GM10266 (cell line): Measurements from ENCODE around the gene CD99L2.

Experiments
- DNase-seq: peaks from one replicate; pipeline ENCODE4 v3.0.0; 2012; ENCODE audit errors: extremely low spot score
- TF ChIP-seq, protein P1 (sequence below): IDR thresholded peaks from 2 replicates; pipeline ENCODE4 v1.5.1; 2012; ENCODE audit warnings: mild to moderate bottlenecking, low read depth; ENCODE audit not compliant: control insufficient read depth, insufficient read depth; ENCODE audit errors: missing control alignments

The CD99L2 gene

DNA sequence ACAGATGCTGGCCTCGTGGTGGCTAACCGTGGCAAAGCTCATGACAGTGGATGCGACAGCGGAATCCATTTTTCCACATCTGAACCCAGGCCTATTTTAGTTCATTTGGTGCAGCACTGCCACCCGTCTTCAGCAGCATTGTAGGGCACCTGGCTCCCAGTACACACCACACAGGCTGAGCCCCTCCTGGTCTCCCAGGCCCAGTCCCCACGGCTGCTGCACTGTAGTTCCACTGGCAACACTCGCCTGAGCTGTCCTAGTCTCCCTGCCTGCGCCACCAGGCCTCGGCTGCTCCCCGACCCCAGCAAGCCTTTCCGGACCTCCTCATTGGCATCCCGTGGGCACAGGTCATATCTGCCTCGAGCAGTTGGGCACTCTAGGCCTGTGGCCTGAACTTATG is 129.1 kb downstream of the CD99L2 start:
- DNase-seq = no peak
- TF ChIP-seq, protein P1, sequence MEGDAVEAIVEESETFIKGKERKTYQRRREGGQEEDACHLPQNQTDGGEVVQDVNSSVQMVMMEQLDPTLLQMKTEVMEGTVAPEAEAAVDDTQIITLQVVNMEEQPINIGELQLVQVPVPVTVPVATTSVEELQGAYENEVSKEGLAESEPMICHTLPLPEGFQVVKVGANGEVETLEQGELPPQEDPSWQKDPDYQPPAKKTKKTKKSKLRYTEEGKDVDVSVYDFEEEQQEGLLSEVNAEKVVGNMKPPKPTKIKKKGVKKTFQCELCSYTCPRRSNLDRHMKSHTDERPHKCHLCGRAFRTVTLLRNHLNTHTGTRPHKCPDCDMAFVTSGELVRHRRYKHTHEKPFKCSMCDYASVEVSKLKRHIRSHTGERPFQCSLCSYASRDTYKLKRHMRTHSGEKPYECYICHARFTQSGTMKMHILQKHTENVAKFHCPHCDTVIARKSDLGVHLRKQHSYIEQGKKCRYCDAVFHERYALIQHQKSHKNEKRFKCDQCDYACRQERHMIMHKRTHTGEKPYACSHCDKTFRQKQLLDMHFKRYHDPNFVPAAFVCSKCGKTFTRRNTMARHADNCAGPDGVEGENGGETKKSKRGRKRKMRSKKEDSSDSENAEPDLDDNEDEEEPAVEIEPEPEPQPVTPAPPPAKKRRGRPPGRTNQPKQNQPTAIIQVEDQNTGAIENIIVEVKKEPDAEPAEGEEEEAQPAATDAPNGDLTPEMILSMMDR = no peak

DNA sequence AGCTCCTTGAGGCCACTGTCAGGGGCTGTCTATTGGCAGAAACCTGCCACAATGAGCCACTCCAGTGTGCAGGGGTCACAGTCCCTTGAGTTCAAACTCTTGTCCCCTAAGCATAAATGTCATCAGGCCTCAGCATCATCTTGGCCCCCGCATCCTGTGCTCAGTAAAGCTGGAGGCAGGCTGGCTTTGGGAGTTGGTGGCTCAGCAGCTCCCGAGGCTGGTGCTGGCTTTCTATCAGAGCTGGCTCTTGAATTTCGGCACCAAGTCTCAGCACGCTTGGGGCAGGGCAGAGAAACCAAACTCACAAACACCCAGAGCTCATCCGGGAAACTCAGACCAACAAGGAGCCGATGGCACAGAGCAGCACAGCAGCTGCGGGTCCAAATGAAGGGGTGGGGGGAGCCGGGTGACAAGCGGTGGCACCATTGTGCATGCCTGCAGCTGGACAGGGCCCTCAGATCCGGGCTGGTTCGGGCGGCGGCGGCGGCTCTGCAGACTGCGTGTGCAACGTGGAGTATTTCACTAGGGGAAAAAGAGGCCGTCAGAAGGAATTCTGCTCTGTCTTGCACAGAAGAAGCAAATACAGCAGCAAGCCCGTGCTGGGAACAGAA is 129.8 kb downstream of the CD99L2 start:
- DNase-seq = no peak
- TF ChIP-seq, protein P1 = no peak

DNA sequence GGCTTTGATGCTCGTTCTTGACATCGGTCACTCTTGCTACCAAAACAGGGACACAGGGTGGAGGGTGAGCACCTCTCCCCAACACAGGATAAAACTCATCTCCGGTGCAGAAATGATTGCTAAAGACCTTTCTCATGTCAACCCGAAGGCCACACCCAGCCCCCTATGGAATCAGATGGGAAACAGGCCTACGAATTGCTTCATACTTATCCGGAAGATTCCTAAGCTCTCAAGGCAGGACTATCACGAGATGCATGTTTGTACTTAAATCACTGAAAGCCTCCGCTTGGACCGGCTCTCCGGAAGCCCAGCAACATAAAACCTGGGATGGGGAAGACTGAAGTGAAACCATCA is 130.4 kb downstream of the CD99L2 start:
- TF ChIP-seq, protein P1 = no peak
- DNase-seq = no peak

DNA sequence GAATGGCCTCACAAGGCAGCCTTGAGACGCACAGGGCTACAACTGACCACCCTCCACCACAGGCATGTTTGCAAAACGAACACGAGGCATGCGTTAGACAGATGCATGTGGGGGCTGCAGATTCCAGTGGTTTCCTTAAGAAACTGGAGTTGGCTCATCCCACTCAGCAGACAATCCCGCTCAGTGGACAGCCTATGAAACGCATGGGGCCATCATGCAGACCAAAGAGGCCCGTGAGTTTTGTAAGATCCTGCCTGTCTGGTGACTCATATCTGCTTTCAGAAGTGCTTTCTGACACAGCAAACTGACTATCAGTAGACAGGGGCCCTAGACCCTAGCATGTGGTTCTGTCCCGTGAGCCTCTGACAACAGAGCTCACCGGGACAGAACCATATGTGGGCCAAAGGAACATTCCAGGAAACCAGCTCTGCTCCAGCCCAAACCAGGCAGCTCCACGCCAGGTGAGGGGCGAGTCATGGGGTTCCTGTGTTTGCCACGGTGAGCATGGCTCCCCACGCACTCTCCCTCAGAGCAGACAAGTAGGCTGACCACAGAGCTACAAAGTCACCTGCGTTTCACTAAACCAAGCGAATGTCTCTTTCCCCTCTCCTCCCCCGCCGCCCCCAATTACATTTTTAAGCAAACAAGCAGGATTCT is 130.9 kb downstream of the CD99L2 start:
- TF ChIP-seq, protein P1 = no peak
- no peak for DNase-seq

DNA sequence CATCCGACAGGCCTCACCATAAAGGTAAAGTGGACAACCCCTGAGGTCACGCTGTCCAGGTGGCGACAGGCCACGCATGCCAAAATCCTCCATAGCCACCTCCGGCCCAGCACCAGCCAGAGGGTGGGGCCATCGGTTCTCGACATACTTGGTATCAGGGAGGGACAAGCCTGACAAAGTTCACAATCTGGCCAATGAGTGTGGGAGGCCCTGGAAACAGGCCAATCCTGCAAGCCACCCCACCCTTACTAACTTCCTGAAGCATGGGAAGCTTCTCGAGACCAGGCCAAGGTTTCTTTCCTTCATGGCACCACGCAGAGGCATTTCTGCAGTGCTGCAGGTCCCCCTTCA is 131.4 kb downstream of the CD99L2 start:
- DNase-seq = no peak
- TF ChIP-seq, protein P1 = no peak

DNA sequence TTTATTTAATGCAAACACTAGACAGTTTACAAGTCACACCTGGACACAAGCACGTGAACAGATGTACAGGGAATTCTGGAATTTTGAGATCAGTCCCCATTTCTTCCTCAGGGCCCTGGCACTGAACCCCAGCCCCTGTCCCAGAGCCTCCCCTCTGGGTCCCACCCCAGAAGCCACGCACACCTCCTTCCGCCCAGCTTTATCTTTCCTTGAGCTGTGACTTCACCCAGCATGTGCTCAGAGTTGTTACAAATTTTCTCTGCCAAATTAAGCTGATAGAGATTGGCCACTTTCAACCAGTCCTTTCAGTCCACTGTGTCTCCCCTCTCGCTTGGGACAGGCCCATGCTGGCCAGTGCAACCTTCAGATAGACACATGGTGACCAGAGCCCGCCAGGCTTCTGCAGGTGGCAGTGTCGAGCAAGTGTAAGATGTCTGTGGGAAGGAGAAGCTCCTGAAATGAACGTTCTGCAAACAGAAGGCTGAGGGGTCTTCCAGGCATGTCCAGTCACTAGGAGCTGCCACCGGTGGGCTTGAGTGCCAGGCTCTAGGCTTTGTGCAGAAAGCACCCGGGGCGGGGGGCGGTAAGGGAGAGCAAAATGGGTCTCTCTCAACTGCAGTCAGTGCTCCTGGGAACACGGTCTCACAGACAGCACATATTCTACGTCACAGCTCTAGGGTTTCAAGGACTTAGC is 132.0 kb downstream of the CD99L2 start:
- DNase-seq = no peak
- TF ChIP-seq, protein P1 = no peak

DNA sequence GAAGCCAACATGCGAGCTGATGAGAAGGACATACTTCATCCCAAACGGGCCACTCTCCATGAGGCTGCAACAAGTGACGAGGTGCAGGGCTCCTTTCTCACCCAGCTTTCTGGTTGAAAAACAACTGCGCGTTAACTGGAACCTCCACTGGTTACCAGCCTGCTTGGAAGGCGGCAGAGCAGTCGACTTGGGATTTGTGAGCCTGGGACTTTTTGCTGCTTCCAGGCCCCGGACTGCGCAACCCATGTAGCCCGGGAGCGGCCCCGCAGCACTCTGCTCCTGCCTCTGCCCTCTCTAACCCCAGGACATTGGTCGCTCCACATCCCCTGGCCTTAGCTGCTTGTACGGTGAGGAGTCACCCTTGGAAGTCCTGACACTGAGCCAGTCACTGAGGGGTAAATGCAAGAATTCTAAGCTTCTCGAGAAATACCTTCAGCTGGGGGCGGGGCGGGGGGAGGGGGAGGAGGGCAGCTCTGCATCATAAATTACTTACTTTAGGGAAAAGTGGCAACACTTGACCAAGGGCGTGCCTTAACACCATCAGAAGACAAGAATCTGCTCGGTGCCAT is 132.6 kb downstream of the CD99L2 start:
- no peak for DNase-seq
- TF ChIP-seq, protein P1 = no peak
